Measurements from ENCODE around the gene LRRC9.

Gene LRRC9

GRCh38 chr14:59986556-59987059, 66.7 kb downstream of the LRRC9 start:
- no peak overlapping the region for H3K4me3 ChIP-seq (ENCODE audit: low read depth, low read length)
- no peak for DNase-seq (ENCODE audit: low read depth)
- TF ChIP-seq, protein P1, sequence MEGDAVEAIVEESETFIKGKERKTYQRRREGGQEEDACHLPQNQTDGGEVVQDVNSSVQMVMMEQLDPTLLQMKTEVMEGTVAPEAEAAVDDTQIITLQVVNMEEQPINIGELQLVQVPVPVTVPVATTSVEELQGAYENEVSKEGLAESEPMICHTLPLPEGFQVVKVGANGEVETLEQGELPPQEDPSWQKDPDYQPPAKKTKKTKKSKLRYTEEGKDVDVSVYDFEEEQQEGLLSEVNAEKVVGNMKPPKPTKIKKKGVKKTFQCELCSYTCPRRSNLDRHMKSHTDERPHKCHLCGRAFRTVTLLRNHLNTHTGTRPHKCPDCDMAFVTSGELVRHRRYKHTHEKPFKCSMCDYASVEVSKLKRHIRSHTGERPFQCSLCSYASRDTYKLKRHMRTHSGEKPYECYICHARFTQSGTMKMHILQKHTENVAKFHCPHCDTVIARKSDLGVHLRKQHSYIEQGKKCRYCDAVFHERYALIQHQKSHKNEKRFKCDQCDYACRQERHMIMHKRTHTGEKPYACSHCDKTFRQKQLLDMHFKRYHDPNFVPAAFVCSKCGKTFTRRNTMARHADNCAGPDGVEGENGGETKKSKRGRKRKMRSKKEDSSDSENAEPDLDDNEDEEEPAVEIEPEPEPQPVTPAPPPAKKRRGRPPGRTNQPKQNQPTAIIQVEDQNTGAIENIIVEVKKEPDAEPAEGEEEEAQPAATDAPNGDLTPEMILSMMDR (IDR thresholded peaks at IDR 0.05; ENCODE audit: low read depth, low read length, missing control alignments) = no peak

- H3K4me3 ChIP-seq (ENCODE audit: low read depth, low read length) = no peak overlapping the region
- DNase-seq (ENCODE audit: low read depth) = no peak
- TF ChIP-seq, protein P1 (IDR thresholded peaks at IDR 0.05; ENCODE audit: low read depth, low read length, missing control alignments) = no peak
Measured at GRCh38 chr14:59997449-59997848, 77.5 kb downstream of the LRRC9 start.

DNA sequence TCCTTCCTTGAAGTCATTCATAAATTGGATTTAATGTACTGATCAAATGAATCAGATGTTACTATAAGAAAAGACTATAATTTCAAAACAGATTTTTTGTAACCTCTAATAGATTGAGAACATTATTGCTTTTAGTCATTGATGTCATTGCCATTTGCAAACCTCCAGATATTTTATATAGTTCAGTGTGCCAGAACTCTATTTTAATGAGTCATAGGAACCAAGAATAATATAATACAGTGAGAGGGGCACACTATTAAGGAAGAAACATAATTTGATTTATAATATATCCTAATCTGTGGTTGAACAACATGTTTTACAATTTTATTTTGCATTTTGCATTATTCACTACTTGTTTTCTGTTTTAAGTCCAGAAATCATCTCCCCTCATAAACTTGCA, 78.0 kb downstream of the LRRC9 start:
- TF ChIP-seq, protein P1 (IDR thresholded peaks at IDR 0.05; ENCODE audit: low read depth, low read length, missing control alignments) = no peak
- DNase-seq (ENCODE audit: low read depth) = no peak
- H3K4me3 ChIP-seq (ENCODE audit: low read depth, low read length) = no peak overlapping the region

GRCh38 chr14:59998564-59998963, 78.6 kb downstream of the LRRC9 start:
- DNase-seq (ENCODE audit: low read depth) = no peak
- no peak overlapping the region for H3K4me3 ChIP-seq (ENCODE audit: low read depth, low read length)
- TF ChIP-seq, protein P1 (IDR thresholded peaks at IDR 0.05; ENCODE audit: low read depth, low read length, missing control alignments) = no peak

GRCh38 chr14:60002819-60003492, 83.0 kb downstream of the LRRC9 start:
- TF ChIP-seq, protein P1 (IDR thresholded peaks at IDR 0.05; ENCODE audit: low read depth, low read length, missing control alignments) = no peak
- no peak overlapping the region for H3K4me3 ChIP-seq (ENCODE audit: low read depth, low read length)
- DNase-seq (ENCODE audit: low read depth) = no peak

DNA sequence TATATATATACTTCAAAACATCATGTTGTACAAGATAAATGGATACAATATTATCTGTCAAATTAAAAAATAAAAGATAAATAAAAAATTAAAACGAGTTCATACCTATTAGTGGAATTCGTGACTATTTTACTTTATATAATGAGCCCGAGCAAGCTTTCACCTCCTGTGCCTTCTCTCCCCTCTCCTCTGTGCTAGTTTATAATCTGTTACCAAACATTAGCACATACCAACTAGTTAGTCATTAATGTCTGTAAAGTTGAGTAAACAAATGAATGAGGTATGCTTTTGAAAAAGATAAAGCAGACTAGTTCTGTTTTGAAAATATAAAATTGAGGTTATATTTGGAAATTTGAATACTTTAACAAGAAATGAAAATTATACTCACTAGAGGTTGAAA, 84.0 kb downstream of the LRRC9 start:
- DNase-seq (ENCODE audit: low read depth) = no peak

More for the DNA sequence above, 84.0 kb downstream of the LRRC9 start:
- TF ChIP-seq, protein P1 (IDR thresholded peaks at IDR 0.05; ENCODE audit: low read depth, low read length, missing control alignments) = no peak
- H3K4me3 ChIP-seq (ENCODE audit: low read depth, low read length) = no peak overlapping the region
